Mesenchymal stem cell (in vitro differentiated cells and primary cell): Measurements from ENCODE around the gene PCDHGB4.

Experiments
- DNase-seq: peaks from one replicate; pipeline ENCODE4 v3.0.0-alpha.2; 2013
- H2AFZ ChIP-seq: one replicate; pipeline ENCODE4 v1.6.1; 2013; ENCODE audit warnings: low read depth, mild to moderate bottlenecking, control low read depth, inconsistent platforms, low read length, moderate library complexity
- H2AK5ac ChIP-seq: 2 replicates; pipeline ENCODE4 v1.6.1; 2013; ENCODE audit warnings: low read length, moderate library complexity, mild to moderate bottlenecking, inconsistent platforms; ENCODE audit not compliant: severe bottlenecking
- H2BK120ac ChIP-seq: one replicate; pipeline ENCODE4 v1.6.1; 2013; ENCODE audit warnings: low read depth, mild to moderate bottlenecking, inconsistent platforms, low read length, moderate library complexity
- H2BK12ac ChIP-seq, 2 experiments: one replicate each; pipeline ENCODE4 v1.6.1; 2013; ENCODE audit warnings: inconsistent platforms in 2 of 2, low read length in 2 of 2, mild to moderate bottlenecking in 2 of 2, moderate library complexity in 2 of 2, control low read depth in 1 of 2
- H2BK15ac ChIP-seq: one replicate; pipeline ENCODE4 v1.6.1; 2013; ENCODE audit warnings: mild to moderate bottlenecking, low read depth, inconsistent platforms; ENCODE audit not compliant: poor library complexity, severe bottlenecking
- H2BK5ac ChIP-seq: 2 replicates; pipeline ENCODE4 v1.6.1; 2013; ENCODE audit warnings: low read depth, mild to moderate bottlenecking, low read length, control low read depth, inconsistent platforms; ENCODE audit not compliant: poor library complexity, severe bottlenecking
- H3K14ac ChIP-seq, 2 experiments: one replicate each; pipeline ENCODE4 v1.6.1; 2013; ENCODE audit warnings: inconsistent platforms in 2 of 2, low read length in 2 of 2, control low read depth in 1 of 2, mild to moderate bottlenecking in 1 of 2, moderate library complexity in 1 of 2
- H3K18ac ChIP-seq, 2 experiments: one replicate each; pipeline ENCODE4 v1.6.1; 2013; ENCODE audit warnings: inconsistent platforms in 2 of 2, low read length in 2 of 2, control low read depth in 1 of 2, low read depth in 1 of 2, mild to moderate bottlenecking in 1 of 2
- H3K23ac ChIP-seq, 2 experiments: one replicate each; pipeline ENCODE4 v1.6.1; 2013; ENCODE audit warnings: inconsistent platforms in 2 of 2, low read length in 2 of 2, mild to moderate bottlenecking in 2 of 2, moderate library complexity in 2 of 2, control low read depth in 1 of 2
- H3K27ac ChIP-seq: 2 replicates; pipeline ENCODE4 v1.5.1; 2013; ENCODE audit warnings: mild to moderate bottlenecking, moderate library complexity, low read length, control low read depth, inconsistent platforms; ENCODE audit not compliant: poor library complexity, severe bottlenecking
- H3K27me3 ChIP-seq, 2 experiments: 2 replicates each; pipeline versions ENCODE4 v1.6.1 to v1.7.0; 2013; ENCODE audit warnings: low read length in 2 of 2, mild to moderate bottlenecking in 2 of 2, moderate library complexity in 2 of 2, control low read depth in 1 of 2, inconsistent platforms in 1 of 2; ENCODE audit not compliant: control insufficient read depth in 1 of 2, insufficient read depth in 1 of 2
- H3K36me3 ChIP-seq, 2 experiments: 2 replicates each; pipeline versions ENCODE4 v1.6.1 to v1.7.0; 2013; ENCODE audit warnings: low read length in 2 of 2, control low read depth in 1 of 2, inconsistent platforms in 1 of 2, low read depth in 1 of 2, mild to moderate bottlenecking in 1 of 2; ENCODE audit not compliant: insufficient read depth in 2 of 2, control insufficient read depth in 1 of 2
- H3K4ac ChIP-seq, 2 experiments: one replicate each; pipeline ENCODE4 v1.6.1; 2013; ENCODE audit warnings: inconsistent platforms in 2 of 2, low read length in 2 of 2, mild to moderate bottlenecking in 2 of 2, moderate library complexity in 2 of 2, control low read depth in 1 of 2, low read depth in 1 of 2
- H3K4me1 ChIP-seq: 2 replicates; pipeline ENCODE4 v1.6.1; 2013; ENCODE audit warnings: low read depth, low read length, control low read depth; ENCODE audit not compliant: control insufficient read depth, insufficient read depth
- H3K4me2 ChIP-seq: 2 replicates; pipeline ENCODE4 v1.6.1; 2013; ENCODE audit warnings: low read length, mild to moderate bottlenecking, inconsistent platforms; ENCODE audit not compliant: poor library complexity, severe bottlenecking
- H3K4me3 ChIP-seq, 2 experiments: 2 replicates each; pipeline versions ENCODE4 v1.5.1 to v1.7.0; 2013; ENCODE audit warnings: low read length in 2 of 2, mild to moderate bottlenecking in 2 of 2, control low read depth in 1 of 2, low read depth in 1 of 2; ENCODE audit not compliant: insufficient read depth in 1 of 2
- H3K79me1 ChIP-seq: replicated peaks from 2 replicates; pipeline ENCODE4 v1.6.1; 2013; ENCODE audit warnings: mild to moderate bottlenecking, control low read depth, low read length, inconsistent platforms; ENCODE audit not compliant: poor library complexity, severe bottlenecking
- H3K9ac ChIP-seq: 2 replicates; pipeline ENCODE4 v1.7.0; 2013; ENCODE audit warnings: mild to moderate bottlenecking, low read length, moderate library complexity
- H3K9me3 ChIP-seq: 2 replicates; pipeline ENCODE4 v1.7.0; 2013; ENCODE audit warnings: mild to moderate bottlenecking, low read length; ENCODE audit not compliant: control insufficient read depth
- H4K8ac ChIP-seq: one replicate; pipeline ENCODE4 v1.6.1; 2013; ENCODE audit warnings: inconsistent platforms, mild to moderate bottlenecking, low read length, moderate library complexity
- H4K91ac ChIP-seq: one replicate; pipeline ENCODE4 v1.6.1; 2013; ENCODE audit warnings: mild to moderate bottlenecking, low read length, inconsistent platforms
- WGBS: methylation state at CpG from one replicate; pipeline ENCODE4 v1.1.7; 2013; ENCODE audit warnings: mixed read lengths; 5-methylcytosine and 5-hydroxymethylcytosine counted together

The PCDHGB4 gene

DNA sequence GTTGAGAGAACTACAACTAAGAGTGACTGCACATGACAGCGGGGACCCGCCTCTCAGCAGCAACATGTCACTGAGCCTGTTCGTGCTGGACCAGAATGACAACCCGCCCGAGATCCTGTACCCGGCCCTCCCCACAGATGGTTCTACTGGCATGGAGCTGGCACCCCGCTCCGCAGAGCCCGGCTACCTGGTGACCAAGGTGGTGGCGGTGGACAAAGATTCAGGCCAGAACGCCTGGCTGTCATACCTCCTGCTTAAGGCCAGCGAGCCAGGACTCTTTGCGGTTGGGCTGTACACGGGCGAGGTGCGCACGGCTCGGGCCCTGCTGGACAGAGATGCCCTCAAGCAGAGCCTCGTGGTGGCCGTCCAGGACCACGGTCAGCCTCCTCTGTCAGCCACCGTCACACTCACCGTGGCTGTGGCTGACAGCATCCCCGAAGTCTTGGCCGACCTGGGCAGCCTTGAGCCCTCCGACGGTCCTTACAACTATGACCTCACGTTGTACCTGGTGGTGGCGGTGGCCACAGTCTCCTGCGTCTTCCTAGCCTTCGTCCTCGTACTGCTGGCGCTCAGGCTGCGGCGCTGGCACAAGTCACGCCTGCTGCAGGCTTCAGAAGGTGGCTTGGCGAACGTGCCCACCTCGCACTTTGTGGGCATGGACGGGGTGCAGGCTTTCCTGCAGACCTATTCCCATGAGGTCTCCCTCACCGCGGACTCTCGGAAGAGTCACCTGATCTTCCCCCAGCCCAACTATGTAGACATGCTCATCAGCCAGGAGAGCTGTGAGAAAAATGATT is 2.8 kb upstream of the PCDHGB4 start:
- Histone ChIP-seq H3K18ac (no peak overlapping the region), H3K4ac (no peak overlapping the region), H4K8ac (no peak overlapping the region), H3K9ac (no peak overlapping the region), H3K23ac (no peak overlapping the region), H3K9me3 (peaks cover 44% of the 10 kb centered on the region), H3K14ac (no peak overlapping the region), H2BK15ac (no peak overlapping the region), H2BK120ac (no peak overlapping the region), H2AFZ (no peak overlapping the region), H3K36me3 (peaks cover 0 to 8% of the 10 kb centered on the region in 2 experiments), H2BK12ac (no peak overlapping the region), H3K4me1 (peaks cover 2% of the 10 kb centered on the region), H3K79me1 (peaks cover 7% of the 10 kb centered on the region), H2AK5ac (no peak overlapping the region), H3K27me3 (no peaks in the 10 kb centered on the region), H3K4me3 (no peak overlapping the region), H4K91ac (no peak overlapping the region), H3K27ac (no peak overlapping the region), H3K4me2 (no peak overlapping the region), H2BK5ac (no peak overlapping the region)
- DNase-seq = no peak
- WGBS = 92% methylated on average over 40 of the region's 43 CpGs

DNA sequence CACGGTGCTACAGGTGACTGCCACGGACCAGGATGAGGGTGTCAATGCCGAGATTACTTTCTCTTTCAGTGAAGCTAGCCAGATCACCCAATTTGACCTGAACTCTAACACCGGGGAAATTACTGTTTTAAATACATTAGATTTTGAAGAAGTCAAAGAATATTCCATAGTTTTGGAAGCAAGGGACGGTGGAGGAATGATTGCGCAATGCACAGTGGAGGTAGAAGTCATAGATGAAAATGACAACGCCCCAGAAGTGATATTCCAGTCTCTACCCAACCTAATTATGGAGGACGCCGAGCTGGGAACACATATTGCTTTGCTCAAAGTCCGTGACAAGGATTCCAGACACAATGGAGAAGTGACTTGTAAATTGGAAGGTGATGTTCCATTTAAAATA is 1.2 kb downstream of the PCDHGB4 start:
- no peak overlapping the region for H3K4me2 ChIP-seq
- peak overlapping the region in 1 of 2 experiments; percentile 59 for H3K4me3 ChIP-seq
- H2BK5ac ChIP-seq = no peak overlapping the region
- no peak overlapping the region for H3K18ac ChIP-seq
- no peak overlapping the region for H2BK15ac ChIP-seq
- H2AK5ac ChIP-seq = no peak overlapping the region
- no peak overlapping the region for H4K91ac ChIP-seq
- H2BK12ac ChIP-seq = no peak overlapping the region
- no peak overlapping the region for H2BK120ac ChIP-seq
- H3K23ac ChIP-seq = no peak overlapping the region
- H4K8ac ChIP-seq = no peak overlapping the region
- no peaks in the 10 kb centered on the region for H3K27me3 ChIP-seq
- H3K9ac ChIP-seq = no peak overlapping the region
- DNase-seq = no peak
- H3K4ac ChIP-seq = no peak overlapping the region
- peaks cover 0 to 22% of the 10 kb centered on the region in 2 experiments for H3K36me3 ChIP-seq
- peaks cover 63% of the 10 kb centered on the region for H3K9me3 ChIP-seq
- H3K14ac ChIP-seq = no peak overlapping the region
- peaks cover 18% of the 10 kb centered on the region for H3K79me1 ChIP-seq
- peaks cover 3% of the 10 kb centered on the region for H3K4me1 ChIP-seq
- H2AFZ ChIP-seq = no peak overlapping the region
- 97% methylated on average over 7 of the region's 10 CpGs for WGBS
- H3K27ac ChIP-seq = no peak overlapping the region

DNA sequence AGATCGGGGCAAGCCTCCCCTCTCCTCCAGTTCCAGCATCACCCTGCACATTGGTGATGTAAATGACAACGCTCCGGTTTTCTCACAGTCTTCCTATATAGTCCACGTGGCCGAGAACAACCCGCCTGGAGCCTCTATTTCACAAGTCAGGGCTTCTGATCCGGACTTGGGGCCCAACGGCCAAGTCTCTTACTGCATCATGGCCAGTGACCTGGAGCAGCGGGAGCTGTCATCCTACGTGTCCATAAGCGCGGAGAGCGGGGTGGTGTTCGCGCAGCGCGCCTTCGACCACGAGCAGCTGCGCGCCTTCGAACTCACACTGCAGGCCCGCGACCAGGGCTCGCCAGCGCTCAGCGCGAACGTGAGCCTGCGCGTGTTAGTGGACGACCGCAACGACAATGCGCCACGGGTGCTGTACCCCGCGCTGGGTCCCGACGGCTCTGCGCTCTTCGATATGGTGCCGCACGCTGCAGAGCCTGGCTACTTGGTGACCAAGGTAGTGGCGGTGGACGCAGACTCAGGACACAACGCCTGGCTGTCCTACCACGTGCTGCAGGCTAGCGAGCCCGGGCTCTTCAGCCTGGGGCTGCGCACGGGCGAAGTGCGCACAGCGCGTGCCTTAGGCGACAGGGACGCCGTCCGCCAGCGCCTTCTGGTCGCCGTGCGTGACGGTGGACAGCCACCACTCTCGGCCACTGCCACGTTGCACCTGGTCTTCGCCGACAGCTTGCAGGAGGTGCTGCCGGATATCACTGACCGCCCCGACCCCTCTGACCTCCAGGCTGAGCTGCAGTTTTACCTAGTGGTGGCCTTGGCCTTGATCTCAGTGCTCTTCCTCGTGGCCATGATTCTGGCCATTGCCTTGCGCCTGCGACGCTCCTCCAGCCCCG is 1.9 kb downstream of the PCDHGB4 start:
- Histone ChIP-seq H3K27me3 (no peaks in the 10 kb centered on the region), H4K91ac (no peak overlapping the region), H2BK120ac (no peak overlapping the region), H3K4me1 (peaks cover 3% of the 10 kb centered on the region), H3K14ac (no peak overlapping the region), H4K8ac (no peak overlapping the region), H3K4me3 (peak overlapping the region in 1 of 2 experiments; percentile 59), H2BK5ac (no peak overlapping the region), H3K36me3 (peaks cover 0 to 27% of the 10 kb centered on the region in 2 experiments), H3K18ac (no peak overlapping the region), H3K27ac (no peak overlapping the region), H3K23ac (no peak overlapping the region), H3K9ac (no peak overlapping the region), H3K4me2 (no peak overlapping the region), H2BK12ac (no peak overlapping the region), H2BK15ac (no peak overlapping the region), H2AFZ (no peak overlapping the region), H2AK5ac (no peak overlapping the region), H3K4ac (no peak overlapping the region), H3K79me1 (peaks cover 22% of the 10 kb centered on the region), H3K9me3 (peaks cover 61% of the 10 kb centered on the region)
- DNase-seq = no peak
- WGBS = 98% methylated on average over 77 of the region's 77 CpGs
